ENCODE results near the gene C1orf210. TPM values are rescaled to one million over a fixed set of nuclear protein-coding genes. Genes with fewer than 3 reads are reported as not detected.

C1orf210 gene
- total RNA-seq, 1 experiment from 2014 or later: 5.9 TPM

DNA sequence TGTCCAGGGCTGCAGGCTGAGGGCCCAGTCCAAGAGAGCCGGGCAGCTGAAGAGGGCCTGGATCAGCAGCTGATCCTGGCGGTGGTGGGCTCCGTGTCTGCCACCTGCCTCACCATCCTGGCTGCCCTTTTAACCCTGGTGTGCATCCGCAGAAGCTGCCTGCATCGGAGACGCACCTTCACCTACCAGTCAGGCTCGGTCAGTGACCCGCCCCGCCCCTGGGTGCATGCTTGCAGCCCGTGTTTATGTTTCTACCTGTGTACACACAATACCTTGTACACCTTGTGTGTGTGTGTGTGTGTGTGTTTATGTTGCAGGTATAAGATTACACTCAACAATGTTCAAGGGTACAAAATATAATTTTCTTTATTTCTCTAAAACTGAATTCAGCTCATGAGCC is 28.4 kb upstream of the C1orf210 start:
- no peak overlapping the region for H3K4me2 ChIP-seq (ENCODE audit: insufficient read depth, insufficient read length, low read length)
- H3K4ac ChIP-seq (ENCODE audit: low read depth, low read length): no peak overlapping the region
- no peak overlapping the region for H4K5ac ChIP-seq (ENCODE audit: insufficient read length, low read depth, low read length)
- H3K4me1 ChIP-seq (ENCODE audit: insufficient read depth, low read length): no peaks in the 10 kb centered on the region
- no peak overlapping the region for H2BK20ac ChIP-seq (ENCODE audit: low read depth, low read length, poor library complexity, severe bottlenecking)
- Mint-ChIP-seq H3K27ac (no peak overlapping the region), H3K9me3 (no peaks in the 10 kb centered on the region), H3K36me3 (ENCODE audit: insufficient read depth in 1 of 3, low read depth in 3 of 3) (no peaks in the 10 kb centered on the region), H3K4me1 (peaks cover 7 to 11% of the 10 kb centered on the region in 2 experiments), H3K4me3 (no peak overlapping the region), H3K27me3 (ENCODE audit: low read depth) (peaks cover 4% of the 10 kb centered on the region)
- H2AK5ac ChIP-seq (ENCODE audit: insufficient read length, low read length): no peak overlapping the region
- no peak for TF ChIP-seq CTCF (conservative IDR thresholded peaks at IDR 0.05)
- H3K9me3 ChIP-seq (ENCODE audit: control insufficient read depth, low read depth, low read length): no peaks in the 10 kb centered on the region
- H4K8ac ChIP-seq (replicated peaks; ENCODE audit: insufficient read length, low read depth, low read length): no peak overlapping the region
- H4K91ac ChIP-seq (ENCODE audit: insufficient read length, low read depth, low read length): no peak overlapping the region
- no peak overlapping the region for H3K9ac ChIP-seq (ENCODE audit: extremely low read depth, insufficient read length, low read length)
- H3K56ac ChIP-seq (ENCODE audit: insufficient read length, low read depth, low read length): no peak overlapping the region
- no peak overlapping the region for H2BK15ac ChIP-seq (ENCODE audit: low read depth, low read length)
- no peak overlapping the region for H3K23ac ChIP-seq (ENCODE audit: insufficient read length, low read depth, low read length)
- no peaks in the 10 kb centered on the region for H3K23me2 ChIP-seq (ENCODE audit: insufficient read length, low read depth, low read length, poor library complexity, severe bottlenecking)
- H3K79me1 ChIP-seq (ENCODE audit: insufficient read depth, low read depth, low read length, poor library complexity, severe bottlenecking): no peaks in the 10 kb centered on the region
- no peak overlapping the region for H2AFZ ChIP-seq (ENCODE audit: low read length)
- H4K20me1 ChIP-seq (ENCODE audit: control insufficient read depth, insufficient read depth, insufficient read length): no peaks in the 10 kb centered on the region
- H3K27me3 ChIP-seq (ENCODE audit: insufficient read depth, low read length): no peaks in the 10 kb centered on the region
- no peak overlapping the region for H2BK120ac ChIP-seq (ENCODE audit: low read depth, low read length, poor library complexity, severe bottlenecking)
- no peak overlapping the region for H2BK12ac ChIP-seq (ENCODE audit: insufficient read length, low read depth, low read length)
- no peak overlapping the region for H3K27ac ChIP-seq (ENCODE audit: insufficient read length, low read depth, low read length)
- no CpG with 5 or more reads among the region's 10 CpGs for WGBS (ENCODE audit: extremely low coverage, insufficient read length, low lambda C conversion rate)
- peak overlapping the region; percentile 17; the same call in 1 of the 2 replicates for H3K14ac ChIP-seq (ENCODE audit: insufficient read depth, low read length)
- H3K18ac ChIP-seq (ENCODE audit: insufficient read length, low read depth, low read length): no peak overlapping the region
- no peak for DNase-seq
- H2BK5ac ChIP-seq (ENCODE audit: insufficient read length, low read length): no peak overlapping the region
- no peaks in the 10 kb centered on the region for H3K79me2 ChIP-seq (ENCODE audit: insufficient read depth, low read length)
- H3T11ph ChIP-seq (ENCODE audit: low read length): no peak overlapping the region

Measured in H9 (cell line).